Subcutaneous preadipocyte (primary cell): ENCODE results near the gene PRKX. TPM values are rescaled to one million over a fixed set of nuclear protein-coding genes. Genes with fewer than 3 reads are reported as not detected.

ENCODE experiments used
- small RNA-seq: library from RNA; depleted of rRNA; stranded (forward); fragments of <200 nt; gene quantifications from one replicate; pipeline ENCODE3, GENCODE V24; 2012
- total RNA-seq: library from RNA; depleted of rRNA; stranded (reverse); fragments of >200 nt; gene quantifications from 2 replicates; pipeline ENCODE4 v1.2.3, GENCODE V29; 2012

The PRKX gene
- total RNA-seq = 5.9 and 19.2 TPM in 2 replicates

DNA sequence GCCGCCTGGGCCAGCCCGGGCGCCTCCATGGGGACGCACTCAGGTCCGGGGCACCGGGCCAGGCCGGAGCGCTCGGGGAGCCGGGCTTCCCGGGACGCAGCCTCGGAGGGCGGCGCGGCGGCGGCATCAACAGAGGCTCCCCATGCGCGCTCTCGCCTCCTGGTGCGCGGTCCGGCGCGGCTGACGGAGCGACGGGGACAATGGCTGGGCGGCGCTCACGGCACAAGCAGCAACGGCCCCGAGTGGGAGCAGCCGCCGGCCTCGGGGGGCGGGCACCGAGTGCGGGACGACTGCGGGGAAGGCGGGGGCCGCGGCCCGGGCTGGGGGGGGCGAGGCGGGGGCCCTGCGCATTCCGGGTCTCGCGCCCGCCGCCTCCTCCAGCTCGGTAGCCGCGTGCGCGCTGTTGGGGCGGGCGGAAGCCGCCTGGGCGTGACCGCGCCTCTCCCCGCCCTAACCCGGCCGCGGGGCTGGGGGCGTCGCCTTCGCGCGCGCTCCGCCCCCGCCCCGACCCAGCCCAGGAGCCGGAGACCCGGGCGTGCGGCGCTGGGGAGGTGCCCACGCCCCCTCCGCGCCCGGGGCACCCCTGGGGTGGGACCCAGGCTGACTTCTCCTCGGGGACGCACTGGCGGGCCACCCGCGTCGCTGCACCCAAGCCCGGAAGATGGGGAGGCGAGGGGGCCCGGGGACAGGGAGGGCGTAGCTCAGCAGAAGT is at the start of gene PRKX:
PRKX (minus strand) TSS at position 425 of the 712 bp plus-strand sequence; CDS start at position 29, 396 bp downstream.

Small RNAs within 50 kb of the gene (small RNA-seq; reads per million reads assigned to genes)
- gene RF00019 = not detected
- not detected for gene RNU6-114P
